GM21717 (cell line): ENCODE data around the gene PRSS38.
"Not testable (repeated sequence)": the region's sequence is repeated elsewhere in the genome, so short reads cannot be mapped to it uniquely, and the experiment has no call there.

ENCODE experiments used
- ATAC-seq: cut with Tn5 transposase; IDR thresholded peaks from one replicate; pipeline ENCODE4 v1.9.1; 2021; ENCODE audit warnings: mild to moderate bottlenecking, moderate library complexity; ENCODE audit not compliant: unreplicated experiment

PRSS38 gene

DNA sequence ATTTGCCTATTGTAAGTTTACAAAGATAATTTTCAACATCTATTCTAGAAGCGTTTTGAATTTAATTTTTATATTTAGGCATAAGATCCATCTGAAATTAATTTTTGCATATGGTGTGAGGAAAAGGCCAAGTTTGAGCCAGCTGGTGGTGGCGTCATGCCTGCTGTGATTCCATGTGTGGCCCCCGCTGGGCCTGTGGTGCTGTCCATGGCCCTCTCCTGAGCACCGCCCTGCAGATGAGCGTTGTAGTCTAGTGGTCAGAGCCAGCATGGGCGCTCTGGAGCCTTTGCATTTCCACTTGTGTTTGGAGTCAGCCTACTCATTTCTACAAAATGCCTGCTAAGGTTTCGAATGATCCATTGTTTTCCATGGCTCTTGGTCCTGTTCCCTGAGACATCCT is 22.7 kb downstream of the PRSS38 start:
- no peak for ATAC-seq

DNA sequence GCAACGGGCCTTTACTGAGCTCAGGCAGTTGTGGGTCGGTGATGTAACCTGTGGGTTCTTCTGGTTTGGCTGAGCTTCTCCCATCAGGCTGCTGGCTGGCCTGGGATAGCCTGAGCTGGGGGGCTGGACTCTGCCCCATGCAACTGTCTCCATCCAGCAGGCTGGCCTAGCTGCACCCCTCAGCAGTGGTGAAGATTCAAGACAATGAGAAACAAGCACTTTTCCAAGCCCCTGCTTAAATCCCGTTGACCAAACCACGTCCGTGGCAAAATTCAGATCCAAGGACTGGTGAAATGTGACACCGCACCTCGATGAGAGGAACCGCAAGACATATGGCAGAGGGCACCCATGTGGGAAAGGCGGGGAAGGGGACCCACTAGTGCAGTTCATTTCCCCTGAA is 25.6 kb downstream of the PRSS38 start:
- no peak for ATAC-seq

DNA sequence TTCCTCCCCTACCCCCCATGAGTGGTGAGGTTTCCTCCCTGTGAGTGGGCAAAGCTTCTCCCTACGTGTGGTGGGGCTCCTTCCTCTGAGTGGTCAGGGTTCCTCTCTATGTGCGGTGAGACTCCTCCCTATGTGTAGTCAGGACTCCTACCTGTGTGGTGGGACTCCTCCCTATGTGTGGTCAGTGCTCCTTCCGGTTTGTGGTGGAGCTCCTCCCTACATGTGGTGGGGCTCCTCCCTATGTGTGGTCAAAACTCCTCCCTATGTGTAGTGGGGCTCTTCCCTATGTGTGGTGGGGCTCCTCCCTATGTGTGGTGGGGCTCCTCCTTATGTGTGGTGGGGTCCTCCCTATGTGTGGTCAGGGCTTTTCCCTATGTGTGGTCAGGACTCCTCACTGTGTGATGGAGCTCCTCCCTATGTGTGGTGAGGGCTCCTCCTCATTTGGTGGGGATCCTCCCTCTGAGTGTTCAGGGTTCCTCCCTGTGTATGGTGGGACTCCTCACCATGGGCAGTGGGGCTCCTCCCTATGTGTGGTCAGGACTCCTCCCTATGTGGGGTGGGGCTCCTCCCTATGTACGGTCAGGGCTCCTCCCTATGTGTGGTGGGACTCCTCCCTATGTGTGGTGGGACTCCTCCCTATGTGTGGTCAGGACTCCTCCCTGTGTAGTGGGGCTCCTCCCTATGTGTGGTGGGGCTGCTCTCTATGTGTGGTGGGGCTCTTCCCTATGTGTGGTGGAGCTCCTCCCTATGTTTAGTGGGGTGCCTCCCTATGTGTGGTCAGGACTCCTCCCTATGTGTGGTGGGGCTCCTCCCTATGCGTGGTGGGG is 29.1 kb downstream of the PRSS38 start:
- no peak for ATAC-seq

DNA sequence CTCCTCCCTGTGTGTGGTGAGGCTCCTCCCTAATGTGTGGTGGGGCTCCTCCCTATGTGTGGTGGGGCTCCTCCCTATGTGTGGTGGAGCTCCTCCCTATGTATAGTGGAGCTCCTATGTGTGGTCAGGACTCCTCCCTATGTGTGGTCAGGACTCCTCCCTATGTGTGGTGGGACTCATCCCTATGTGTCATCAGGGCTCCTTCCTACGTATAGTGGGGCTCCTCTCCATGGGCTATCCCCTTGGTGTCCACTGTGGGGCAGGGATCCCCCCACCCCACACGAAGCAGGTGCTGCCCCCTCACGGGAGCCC is 29.6 kb downstream of the PRSS38 start:
- ATAC-seq: no peak

DNA sequence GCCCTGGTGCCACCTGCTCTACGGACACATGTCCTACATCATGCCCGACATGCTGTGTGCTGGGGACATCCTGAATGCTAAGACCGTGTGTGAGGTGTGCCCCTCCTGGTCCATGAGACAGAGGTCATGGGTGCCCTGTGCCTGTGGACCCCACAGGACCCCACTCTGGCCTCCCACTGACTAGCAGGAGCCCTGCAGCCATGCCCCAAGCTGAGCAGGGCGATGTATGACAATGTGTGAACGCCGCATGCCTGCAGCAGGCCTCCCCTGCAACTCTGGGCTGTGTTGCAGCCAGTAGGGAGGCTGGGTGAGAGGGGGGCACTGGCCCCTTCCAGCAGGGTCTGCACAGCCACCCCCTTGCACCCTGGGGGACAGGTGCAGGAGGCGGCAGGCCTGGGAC is 30.0 kb downstream of the PRSS38 start:
- ATAC-seq: no peak

DNA sequence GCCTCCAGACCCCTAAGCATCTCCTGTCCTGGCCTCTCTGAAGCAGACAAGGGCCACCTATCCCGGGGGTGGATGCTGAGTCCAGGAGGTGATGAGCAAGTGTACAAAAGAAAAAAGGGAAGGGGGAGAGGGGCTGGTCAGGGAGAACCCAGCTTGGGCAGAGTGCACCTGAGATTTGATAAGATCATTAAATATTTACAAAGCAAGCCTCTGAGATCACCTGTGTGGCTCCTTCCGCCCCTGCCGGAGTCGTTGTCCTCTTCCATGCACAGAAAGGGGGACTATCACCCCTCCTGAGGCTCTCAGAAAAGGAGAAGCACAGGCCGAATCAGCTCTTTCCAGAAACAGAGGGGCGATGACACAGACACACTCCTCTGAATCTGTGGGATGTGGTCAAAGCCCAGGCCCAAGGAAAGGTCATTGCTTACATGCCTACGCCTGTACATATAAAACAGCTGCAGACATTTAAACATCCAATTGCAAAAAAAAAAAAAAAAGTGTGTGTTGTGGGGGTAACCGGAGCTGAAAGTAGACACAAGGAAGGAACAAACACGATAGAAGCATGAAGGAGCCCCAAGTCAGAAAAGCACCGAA is 30.9 kb downstream of the PRSS38 start:
- ATAC-seq: no peak

DNA sequence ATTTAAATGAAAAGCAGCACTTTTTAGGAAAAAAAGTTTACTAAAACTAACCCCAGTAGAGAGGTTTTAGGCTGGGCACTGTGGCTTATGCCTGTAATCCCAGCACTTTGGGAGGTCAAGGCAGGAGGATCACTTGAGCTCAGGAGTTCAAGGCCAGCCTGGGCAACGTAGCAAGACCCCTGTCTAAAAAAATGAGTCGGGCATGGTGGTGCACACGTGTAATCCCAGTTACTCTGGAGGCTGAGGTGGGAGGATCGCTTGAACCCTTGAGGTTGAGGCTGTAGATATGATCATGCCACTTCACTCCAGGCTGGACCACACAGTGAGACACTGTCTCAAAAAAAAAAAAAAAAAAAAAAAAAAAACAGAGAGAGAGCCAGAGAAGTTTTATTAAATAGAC is 31.6 kb downstream of the PRSS38 start:
- not testable (repeated sequence) for ATAC-seq

DNA sequence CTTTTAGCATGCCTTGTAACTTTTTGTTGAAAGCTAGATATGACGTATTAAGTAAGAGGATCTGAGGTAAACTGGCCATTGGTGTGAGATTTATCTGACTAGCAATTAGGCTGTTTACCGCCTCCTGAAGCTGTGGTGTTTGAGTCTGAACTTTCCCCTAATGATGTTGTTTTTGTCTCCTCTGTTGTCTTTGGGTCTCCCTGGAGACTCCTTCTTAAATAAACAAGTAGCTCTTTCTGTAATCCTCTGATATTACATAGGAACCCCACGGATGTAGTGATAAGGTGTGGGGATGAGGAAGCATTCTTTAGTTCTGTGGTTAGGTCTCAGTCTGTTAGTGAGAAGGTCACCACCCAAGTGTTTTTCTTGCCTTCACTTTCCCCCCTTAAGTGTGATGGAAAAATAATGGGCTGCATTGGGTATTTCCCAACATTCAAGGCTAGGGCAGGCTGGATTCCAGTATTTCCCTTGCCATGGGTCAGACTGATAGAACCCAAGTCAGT is 33.0 kb downstream of the PRSS38 start:
- no peak for ATAC-seq

DNA sequence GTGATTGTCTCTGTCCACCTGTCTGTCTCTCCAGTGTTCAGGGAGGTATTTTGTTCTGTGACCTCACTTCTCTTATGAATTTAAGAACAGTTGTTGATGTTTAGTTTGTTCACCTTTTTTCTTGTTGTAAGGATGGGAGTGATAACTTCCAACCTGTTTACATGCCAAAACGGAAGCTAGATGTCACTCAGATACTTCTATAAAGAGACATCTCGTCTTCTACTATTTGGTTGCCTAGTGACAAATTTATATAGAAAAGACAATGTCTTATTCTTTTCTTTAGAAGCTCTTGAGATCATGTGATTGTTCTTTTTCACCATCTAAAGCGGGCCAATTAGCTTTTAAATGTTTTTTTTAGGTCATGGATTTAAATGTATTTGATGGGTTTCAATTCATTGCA is 33.8 kb downstream of the PRSS38 start:
- ATAC-seq: no peak

DNA sequence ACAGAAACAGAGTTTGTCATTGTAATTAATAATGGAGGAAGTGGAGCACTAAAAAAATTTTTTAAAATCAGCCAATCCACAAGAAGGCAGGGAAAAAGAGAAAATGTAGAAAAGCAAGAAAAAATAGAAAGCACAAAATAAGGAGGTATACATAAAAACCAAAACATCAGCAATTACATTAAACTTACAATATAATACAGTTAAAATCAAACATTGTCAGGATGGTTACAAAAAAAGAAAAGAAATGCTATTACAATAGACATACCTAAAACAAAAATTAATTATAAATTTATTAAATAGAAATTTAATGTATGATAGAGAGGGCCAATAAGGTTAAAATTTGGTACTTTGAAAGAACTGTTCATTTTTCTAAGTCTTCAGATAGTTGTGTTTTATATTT is 38.7 kb downstream of the PRSS38 start:
- ATAC-seq: no peak

DNA sequence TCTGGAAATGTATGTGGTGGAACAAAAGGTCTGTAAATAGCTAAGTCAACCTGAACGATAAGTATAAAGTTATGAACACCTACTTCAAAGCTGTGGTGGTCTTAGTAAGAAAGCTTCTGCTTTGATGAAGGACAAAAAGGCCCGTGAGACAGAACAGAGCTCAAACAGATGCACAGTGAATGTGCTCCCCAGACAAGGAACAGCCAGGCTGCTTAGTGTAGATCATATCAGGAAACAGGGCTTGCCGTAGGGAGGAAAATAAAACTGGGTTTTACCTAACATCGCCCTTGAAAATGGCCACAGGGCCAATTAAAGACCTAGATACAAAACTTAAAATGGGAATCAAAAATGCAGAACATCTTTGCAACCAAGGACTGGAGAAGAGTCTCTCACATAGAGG is 40.2 kb downstream of the PRSS38 start:
- no peak for ATAC-seq

DNA sequence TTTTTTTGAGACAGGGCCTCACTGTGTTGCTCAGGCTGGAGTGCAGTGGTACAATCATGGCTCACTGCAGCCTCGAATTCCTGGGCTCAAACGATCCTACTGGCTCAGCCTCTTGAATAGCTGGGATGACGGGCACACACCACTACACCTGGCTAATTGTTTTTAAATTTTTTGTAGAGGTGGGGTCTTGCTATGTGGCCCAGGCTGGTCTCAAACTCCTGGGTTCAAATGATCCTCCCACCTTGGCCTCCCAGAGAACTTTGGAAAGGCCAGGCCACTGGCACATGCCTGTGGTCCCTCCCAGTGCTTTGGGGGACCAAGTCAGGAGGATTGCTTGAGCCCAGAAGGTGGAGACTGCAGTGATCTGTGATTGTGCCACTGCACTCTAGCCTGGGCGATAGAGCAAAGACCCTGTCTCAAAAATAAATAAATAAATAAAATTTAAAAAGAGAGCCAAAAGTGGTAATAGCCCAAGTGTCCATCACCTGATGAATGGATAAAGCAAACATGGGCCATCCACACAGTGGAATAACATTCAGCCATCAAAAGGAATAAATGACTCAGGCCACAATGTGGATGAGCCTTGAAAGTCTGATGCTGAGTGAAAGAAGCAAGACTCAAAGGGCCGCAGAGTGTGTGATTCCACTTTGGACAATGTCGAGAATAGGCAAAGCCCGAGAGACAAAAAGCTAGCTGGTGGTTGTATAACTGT is 40.8 kb downstream of the PRSS38 start:
- no peak for ATAC-seq

DNA sequence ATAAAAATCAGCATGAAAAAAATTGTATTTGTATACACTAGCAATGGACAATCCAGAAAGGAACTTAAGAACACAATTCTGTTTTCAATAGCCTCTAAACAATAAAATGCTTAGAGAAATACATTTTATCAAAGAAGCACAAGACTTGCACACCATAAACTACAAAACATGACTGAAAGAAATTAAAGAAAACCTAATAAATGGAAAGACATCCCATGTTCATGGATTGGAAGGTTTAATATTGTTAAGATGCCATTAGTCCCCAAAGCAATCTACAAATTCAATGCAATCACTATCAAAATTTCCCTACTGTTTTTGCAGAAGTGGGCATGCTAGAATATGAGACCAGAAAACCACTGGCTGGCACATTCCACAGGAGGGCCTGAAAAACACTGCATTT is 49.4 kb downstream of the PRSS38 start:
- no peak for ATAC-seq

DNA sequence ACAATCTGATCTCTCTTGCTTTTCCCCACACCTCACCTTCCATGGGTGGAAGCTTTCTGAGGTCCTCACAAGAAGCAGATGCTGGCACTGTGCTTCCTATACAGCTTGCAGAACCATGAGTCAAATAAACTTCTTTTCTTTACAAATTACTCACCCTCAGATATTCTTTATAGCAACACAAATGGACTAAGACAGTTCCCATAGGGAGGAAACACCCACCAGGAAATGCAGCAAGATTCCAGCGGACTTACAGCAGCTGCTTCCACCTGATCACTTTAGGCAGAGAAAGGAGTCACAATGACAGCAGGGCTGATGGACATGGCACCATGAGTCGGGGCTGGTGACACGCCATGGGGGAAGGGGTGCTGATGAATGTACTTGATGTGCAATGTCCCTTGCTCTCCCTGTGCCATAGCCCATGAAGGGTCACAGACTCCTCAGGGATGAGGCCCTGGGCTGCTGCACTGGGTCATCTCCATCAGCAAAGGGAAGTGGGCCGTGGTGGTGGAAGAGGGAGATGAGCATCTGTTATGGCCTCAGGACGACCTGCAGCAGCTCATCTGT is 53.9 kb downstream of the PRSS38 start:
- ATAC-seq: no peak

DNA sequence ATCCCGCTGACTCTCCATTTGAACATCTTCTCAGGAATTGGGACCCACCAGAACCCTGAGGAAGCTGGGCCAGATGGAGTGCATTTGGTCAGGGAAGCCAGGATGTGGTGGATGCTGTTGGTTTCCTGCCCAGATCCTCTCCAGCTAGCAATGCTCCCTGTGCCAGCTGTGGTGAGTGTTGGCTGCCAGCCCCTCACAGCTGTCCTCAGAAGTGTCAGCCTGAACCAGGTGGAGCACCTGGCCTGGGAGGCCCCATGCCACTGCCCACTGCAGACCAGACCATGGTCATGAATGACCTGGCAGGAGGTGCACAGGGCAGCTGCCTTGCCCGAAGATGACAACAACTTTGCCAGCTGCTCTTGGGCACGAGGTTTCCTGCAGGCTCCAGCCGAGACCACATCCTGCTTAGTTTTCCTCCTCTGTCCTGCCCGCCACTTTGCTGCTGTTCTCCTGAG is 54.4 kb downstream of the PRSS38 start:
- no peak for ATAC-seq

DNA sequence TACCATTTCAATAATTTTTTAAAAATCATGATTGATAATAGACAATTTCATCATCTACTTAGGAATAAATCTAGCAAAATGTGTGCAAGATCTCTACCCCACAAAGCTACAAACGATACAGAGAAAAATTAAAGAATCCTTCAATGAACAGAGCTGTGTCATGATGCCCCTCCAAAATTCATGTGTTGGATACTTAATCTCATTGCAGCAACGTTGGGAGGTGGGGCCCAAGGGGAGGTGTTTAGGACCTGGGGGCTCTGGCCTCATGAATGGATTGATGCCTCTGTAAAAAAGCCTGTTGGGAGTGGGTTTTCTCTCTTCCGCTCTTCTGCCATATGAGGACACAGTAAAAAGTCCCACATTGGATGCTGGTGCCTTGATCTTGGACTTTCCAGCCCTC is 54.9 kb downstream of the PRSS38 start:
- ATAC-seq: no peak

DNA sequence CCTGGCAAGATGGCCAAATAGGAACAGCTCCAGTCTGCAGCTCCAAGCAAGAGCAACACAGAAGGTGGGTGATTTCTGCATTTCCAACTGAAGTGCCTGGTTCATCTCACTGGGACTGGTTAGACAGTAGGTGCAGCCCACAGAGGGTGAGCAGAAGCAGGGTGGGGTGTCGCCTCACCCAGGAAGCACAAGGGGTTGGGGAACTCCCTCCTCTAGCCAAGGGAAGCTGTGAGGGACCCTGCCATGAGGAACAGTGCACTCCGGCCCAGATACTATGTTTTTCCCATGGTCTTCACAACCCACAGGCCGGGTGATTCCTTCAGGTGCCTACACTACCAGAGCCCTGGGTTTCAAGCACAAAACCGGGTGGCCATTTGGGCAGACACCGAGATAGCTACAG is 56.4 kb downstream of the PRSS38 start:
- not testable (repeated sequence) for ATAC-seq

DNA sequence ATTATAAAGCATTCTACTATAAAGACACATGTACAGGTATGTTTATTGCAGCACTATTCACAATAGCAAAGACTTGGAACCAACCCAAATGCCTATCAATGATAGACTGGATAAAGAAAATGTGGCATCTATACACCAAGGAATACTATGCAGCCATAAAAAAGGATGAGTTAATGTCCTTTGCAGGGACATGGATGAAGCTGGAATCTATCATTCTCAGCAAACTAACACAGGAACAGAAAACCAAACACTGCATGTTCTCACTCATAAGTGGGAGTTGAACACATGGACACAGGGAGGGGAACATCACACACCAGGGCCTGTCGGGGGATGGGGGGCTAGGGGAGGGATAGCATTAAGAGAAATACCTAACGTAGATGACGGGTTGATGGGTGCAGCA is 62.3 kb downstream of the PRSS38 start:
- ATAC-seq: not testable (repeated sequence)

DNA sequence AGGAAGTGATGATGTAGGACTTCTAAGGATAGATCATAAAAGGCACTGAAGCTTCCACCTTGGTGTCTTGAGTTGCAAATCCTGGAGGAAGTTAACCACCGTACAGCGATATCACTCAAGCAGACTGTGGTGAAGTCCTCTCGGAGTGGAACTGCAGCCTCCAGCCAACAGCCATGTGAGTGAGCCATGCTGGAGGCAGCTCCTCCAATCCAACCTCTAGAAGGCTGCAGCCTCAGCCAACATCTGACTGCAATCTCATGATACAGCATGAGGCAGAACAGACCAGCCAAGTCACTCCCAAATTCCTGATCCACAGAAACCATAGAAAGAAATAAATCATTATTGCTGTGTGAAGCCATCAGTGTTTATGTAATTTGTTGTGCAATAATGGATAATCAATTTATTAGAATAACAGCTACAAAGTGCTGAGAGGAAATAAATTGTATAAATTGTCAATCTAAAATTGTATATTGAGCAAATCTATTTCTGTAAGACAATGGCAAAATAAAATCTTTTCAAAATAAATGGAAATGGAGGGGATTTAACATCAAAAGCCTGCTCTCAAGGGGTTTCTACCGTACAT is 65.0 kb downstream of the PRSS38 start:
- ATAC-seq: no peak

DNA sequence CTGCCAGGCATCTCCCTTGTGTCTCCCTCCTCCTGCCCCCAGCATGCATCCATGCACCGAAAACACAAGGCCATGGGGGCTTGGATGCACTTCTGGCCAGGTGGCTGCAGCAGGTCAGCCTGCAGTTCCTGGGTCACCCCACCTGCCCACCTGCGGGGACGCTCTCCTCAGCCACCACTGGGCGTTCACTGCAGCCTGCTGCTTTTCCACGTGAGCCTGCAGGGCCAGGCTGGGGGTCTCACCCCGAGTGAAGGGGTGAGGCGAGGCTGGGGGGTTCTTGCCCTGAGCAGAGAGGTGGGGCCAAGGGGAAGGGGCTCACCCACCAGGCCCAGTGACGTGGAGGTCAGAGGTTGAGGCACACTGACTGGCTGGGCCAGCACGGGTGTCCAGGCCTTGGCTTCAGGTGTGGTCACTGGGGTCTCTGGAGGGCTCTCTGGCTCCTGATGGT is 67.6 kb downstream of the PRSS38 start:
- no peak for ATAC-seq

DNA sequence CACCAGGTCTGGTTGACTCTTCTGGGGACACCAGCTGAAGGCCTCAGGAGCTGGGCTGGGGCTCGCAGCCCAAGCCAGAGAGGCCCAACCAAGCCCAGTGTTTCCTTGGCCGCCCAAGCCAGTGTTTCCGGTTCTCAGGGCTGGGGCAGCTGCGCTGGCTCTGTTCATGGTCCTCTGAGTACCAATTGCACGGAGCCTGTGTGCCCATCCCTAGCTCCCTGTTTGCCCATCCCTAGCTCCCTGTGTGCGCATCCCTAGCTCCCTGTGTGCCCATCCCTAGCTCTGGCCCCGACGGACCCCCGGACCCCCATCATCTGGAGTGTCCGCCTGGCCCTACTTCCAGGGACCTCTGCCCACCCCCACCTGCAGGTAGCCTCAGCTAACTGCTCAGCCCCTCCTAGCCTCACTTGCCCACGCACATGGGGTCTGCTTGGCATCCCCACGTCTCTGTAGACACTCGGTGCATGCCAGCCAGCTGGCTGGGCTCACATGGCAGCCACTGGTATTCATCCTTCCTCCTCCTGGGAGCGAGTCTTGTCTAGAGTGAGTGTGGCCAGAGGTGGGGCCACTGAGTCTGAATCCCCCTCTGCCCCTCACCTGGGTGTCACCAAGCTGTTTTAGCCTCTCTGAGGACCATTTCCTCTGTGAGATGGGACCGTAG is 68.3 kb downstream of the PRSS38 start:
- ATAC-seq: no peak
